OCI-LY7 (cell line): ENCODE data around the gene NID2. TPM values are rescaled to one million over a fixed set of nuclear protein-coding genes. Genes with fewer than 3 reads are reported as not detected.
A peak's percentile ranks its signal among the peaks of the same experiment; 100 is the strongest.

ENCODE experiments used
- Bru-seq: library from RNA; stranded (reverse); fragments of 400-500 nt; gene quantifications from one replicate; lab custom pipeline; 2021; lab: Mats Ljungman, UMichigan
- BruChase-seq, 2 experiments: library from RNA; stranded (reverse); fragments of 400-500 nt; gene quantifications; one replicate each; lab custom pipeline; 2021; lab: Mats Ljungman, UMichigan
- BruUV-seq: library from RNA; stranded (reverse); fragments of 400-500 nt; replicated peaks from 2 replicates; lab custom pipeline; 2021; lab: Mats Ljungman, UMichigan
- CTCF ChIA-PET: fragments of 300-600 bp; sonication (Branson Sonifier 250); formaldehyde crosslinking; loops from one replicate; lab custom pipeline; 2022; ENCODE audit warnings: antibody characterized with exemption; ENCODE audit not compliant: unreplicated experiment; lab: Charles Lee
- POLR2A ChIA-PET: fragments of 300-600 bp; sonication (Branson Sonifier 250); formaldehyde crosslinking; loops from one replicate; lab custom pipeline; 2022; ENCODE audit warnings: antibody characterized with exemption; lab: Charles Lee
- DNase-seq: peaks from one replicate; pipeline ENCODE4 v3.0.0-alpha.2; 2015; ENCODE audit warnings: low spot score
- H2AFZ ChIP-seq: fragments of 200-600 bp; sonication (generic), shearing (Covaris generic); 2 replicates; pipeline ENCODE4 v1.6.1; 2014; ENCODE audit warnings: mild to moderate bottlenecking, antibody characterized with exemption, low read length, moderate library complexity
- H3K27ac ChIP-seq: fragments of 200-600 bp; sonication (generic); 2 replicates; pipeline ENCODE4 v1.5.1; 2014; ENCODE audit warnings: mixed run types, low read depth, mild to moderate bottlenecking, moderate library complexity, low read length, inconsistent platforms; ENCODE audit not compliant: poor library complexity, severe bottlenecking
- H3K36me3 ChIP-seq: fragments of 200-600 bp; sonication (generic); 2 replicates; pipeline ENCODE4 v1.6.1; 2014; ENCODE audit warnings: mild to moderate bottlenecking, antibody characterized with exemption, low read length, moderate library complexity, mixed read lengths; ENCODE audit not compliant: insufficient read depth
- H3K4me1 ChIP-seq: fragments of 200-600 bp; sonication (generic); 2 replicates; pipeline ENCODE4 v1.5.1; 2014; ENCODE audit warnings: mild to moderate bottlenecking, low read length; ENCODE audit not compliant: insufficient read depth, poor library complexity, severe bottlenecking
- H3K4me2 ChIP-seq: fragments of 200-600 bp; sonication (generic); 2 replicates; pipeline ENCODE4 v1.6.1; 2014; ENCODE audit warnings: mild to moderate bottlenecking, low read length
- H3K4me3 ChIP-seq: fragments of 200-600 bp; sonication (generic); 2 replicates; pipeline ENCODE4 v1.5.1; 2014; ENCODE audit warnings: mild to moderate bottlenecking, low read depth, low read length; ENCODE audit not compliant: poor library complexity, severe bottlenecking
- H3K79me2 ChIP-seq: fragments of 200-600 bp; sonication (generic); 2 replicates; pipeline ENCODE4 v1.6.1; 2016; ENCODE audit warnings: low read depth, mild to moderate bottlenecking, low read length, moderate library complexity, mixed read lengths; ENCODE audit not compliant: insufficient read depth
- H3K9me2 ChIP-seq: fragments of 200-600 bp; sonication (generic); 2 replicates; pipeline ENCODE4 v1.6.1; 2016; ENCODE audit warnings: mild to moderate bottlenecking, low read length, mixed read lengths; ENCODE audit not compliant: insufficient read depth
- H3K9me3 ChIP-seq: fragments of 200-600 bp; sonication (generic); 2 replicates; pipeline ENCODE4 v1.6.1; 2014; ENCODE audit warnings: mild to moderate bottlenecking, mixed run types, low read length, mixed read lengths
- H4K20me1 ChIP-seq: fragments of 200-600 bp; sonication (generic); 2 replicates; pipeline ENCODE4 v1.6.1; 2014; ENCODE audit warnings: mild to moderate bottlenecking, antibody characterized with exemption, low read length, moderate library complexity, mixed read lengths; ENCODE audit not compliant: insufficient read depth
- EZH2phosphoT487 ChIP-seq: fragments of 200-600 bp; sonication (generic); IDR thresholded peaks from 2 replicates; pipeline ENCODE4 v1.6.1; 2018; ENCODE audit warnings: low read depth, borderline replicate concordance, mild to moderate bottlenecking, mixed run types, antibody characterized with exemption, low read length, moderate library complexity, mixed read lengths
- intact Hi-C: fragments of 100-400 bp; cut with micrococcal nuclease; formaldehyde crosslinking; loops from one replicate; pipeline ENCODE4 v1.10.0; 2022; ENCODE audit not compliant: unreplicated experiment
- long read RNA-seq: library from polyadenylated mRNA; stranded (forward); transcript quantifications from one replicate; pipeline ENCODE4 v2.0.0, GENCODE V29; 2022
- total RNA-seq, 2 experiments: library from RNA; depleted of rRNA in 1 of 2; stranded (reverse); fragments of >200 nt in 1 of 2; shearing (Covaris generic) in 1 of 2; gene quantifications; 2 replicates each; pipeline ENCODE4 v1.2.3, GENCODE V29; 2014 to 2022
- TF ChIP-seq, protein P1 (sequence below): fragments of 200-600 bp; sonication (generic); conservative IDR thresholded peaks from 2 replicates; pipeline ENCODE4 v1.5.1; 2014; ENCODE audit warnings: mild to moderate bottlenecking, antibody characterized with exemption, low read length, moderate library complexity, mixed read lengths

NID2 gene
- total RNA-seq (2014; rRNA removed; shearing (Covaris generic)) (not detected in 2 replicates), total RNA-seq (2022) (not detected in 2 replicates), Bru-seq, nascent RNA (percentile 6 among the genes with signal in this experiment), BruChase-seq, experiment 1, labeled RNA remaining after a 6-hour chase (percentile 7 among the genes with signal in this experiment), BruChase-seq, experiment 2, labeled RNA remaining after a 2-hour chase (percentile 9 among the genes with signal in this experiment)
- long read RNA-seq, result 0 reads

DNA sequence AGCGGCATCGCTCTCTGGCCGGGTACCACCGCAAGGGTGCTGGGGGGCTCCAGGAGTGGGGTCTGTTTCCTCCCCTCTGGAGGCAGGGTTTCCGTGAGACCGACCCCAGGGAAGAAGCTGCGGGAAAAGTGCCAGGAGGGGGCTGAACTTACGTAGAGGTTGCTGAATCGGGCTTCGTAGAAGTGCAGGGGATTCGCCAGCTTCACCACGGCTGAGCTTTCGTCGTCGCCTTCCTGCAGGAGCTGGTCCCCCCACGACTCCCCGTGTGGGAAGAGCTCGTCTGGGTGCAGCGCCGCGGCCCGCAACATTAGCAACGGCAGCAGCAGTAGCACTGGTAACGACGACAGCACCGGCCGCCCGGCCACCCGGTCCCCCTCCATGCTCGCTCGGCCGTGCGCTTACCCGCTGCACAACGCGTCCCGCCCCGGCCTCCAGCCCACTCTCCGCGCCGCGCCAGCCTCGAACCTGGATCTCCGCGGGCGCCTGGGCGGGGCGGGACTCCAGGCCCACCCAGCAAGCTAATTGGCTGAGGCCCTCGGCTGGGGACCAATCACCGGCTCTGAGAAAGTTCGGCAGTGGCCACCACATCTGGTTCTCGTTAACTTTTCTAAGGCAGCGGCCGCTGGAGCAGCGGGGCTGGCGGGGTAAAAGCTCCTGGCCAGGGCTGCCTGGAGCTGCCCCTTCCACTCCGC is at the start of gene NID2:
NID2 (minus strand) TSS at position 445 of the 692 bp plus-strand sequence; CDS start at position 380, 65 bp downstream.
- intact Hi-C loops, result no loop called here

DNA sequence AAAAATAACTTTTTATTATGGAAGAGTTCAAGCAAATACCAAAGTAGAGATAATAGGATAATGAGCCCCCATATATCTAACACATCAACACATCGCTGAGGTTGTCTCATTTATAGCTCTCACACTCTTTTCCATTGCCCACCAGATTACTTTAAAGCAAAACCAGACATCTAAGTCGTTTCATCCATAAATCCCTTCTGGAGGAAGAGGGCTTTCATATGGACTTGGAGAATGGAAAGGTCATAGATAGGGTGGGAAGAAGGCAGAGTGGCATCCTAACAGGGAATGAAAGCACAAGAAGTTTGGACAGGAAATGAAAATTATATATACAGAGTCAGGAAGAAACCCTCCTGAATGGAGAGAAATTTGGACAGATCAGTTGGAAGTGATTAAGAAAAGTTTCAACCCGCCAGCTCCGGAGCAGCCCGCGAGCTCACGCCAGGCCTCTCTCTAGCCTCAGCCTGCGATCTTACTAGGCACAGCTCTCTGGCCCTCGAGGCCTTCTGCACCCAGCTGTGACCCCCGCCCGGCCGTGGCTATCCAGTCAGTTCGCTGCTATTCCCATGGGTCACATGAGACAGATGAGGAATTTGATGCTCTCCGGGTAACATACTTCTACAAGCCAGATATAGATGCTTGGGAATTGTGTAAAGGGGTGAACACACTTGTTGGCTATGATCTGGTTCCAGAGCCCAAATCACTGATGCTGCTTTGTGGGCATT is 48.4 kb upstream of the NID2 start:
- Histone ChIP-seq H3K79me2 (no peaks in the 10 kb centered on the region), H3K36me3 (no peaks in the 10 kb centered on the region), H3K9me2 (no peaks in the 10 kb centered on the region), H3K4me3 (no peak overlapping the region), H3K27ac (no peak overlapping the region), H3K4me1 (no peaks in the 10 kb centered on the region), H3K9me3 (no peaks in the 10 kb centered on the region), H3K4me2 (no peak overlapping the region), H2AFZ (no peak overlapping the region), H4K20me1 (no peaks in the 10 kb centered on the region)
- intact Hi-C loops, result no loop called here
- no peak for TF ChIP-seq EZH2phosphoT487
- TF ChIP-seq, protein P1, sequence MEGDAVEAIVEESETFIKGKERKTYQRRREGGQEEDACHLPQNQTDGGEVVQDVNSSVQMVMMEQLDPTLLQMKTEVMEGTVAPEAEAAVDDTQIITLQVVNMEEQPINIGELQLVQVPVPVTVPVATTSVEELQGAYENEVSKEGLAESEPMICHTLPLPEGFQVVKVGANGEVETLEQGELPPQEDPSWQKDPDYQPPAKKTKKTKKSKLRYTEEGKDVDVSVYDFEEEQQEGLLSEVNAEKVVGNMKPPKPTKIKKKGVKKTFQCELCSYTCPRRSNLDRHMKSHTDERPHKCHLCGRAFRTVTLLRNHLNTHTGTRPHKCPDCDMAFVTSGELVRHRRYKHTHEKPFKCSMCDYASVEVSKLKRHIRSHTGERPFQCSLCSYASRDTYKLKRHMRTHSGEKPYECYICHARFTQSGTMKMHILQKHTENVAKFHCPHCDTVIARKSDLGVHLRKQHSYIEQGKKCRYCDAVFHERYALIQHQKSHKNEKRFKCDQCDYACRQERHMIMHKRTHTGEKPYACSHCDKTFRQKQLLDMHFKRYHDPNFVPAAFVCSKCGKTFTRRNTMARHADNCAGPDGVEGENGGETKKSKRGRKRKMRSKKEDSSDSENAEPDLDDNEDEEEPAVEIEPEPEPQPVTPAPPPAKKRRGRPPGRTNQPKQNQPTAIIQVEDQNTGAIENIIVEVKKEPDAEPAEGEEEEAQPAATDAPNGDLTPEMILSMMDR, result no peak
- POLR2A ChIA-PET, result no interaction called here
- BruUV-seq, result no TSS peak
- no peak for DNase-seq
- CTCF ChIA-PET, result no interaction called here

More for the DNA sequence above, at the start of gene NID2:
- H4K20me1 ChIP-seq, result no peaks in the 10 kb centered on the region
- no peak within 1 kb of the TSS for H3K4me2 ChIP-seq
- no peaks in the 10 kb centered on the region for H3K9me3 ChIP-seq
- no peaks in the 10 kb centered on the region for H3K36me3 ChIP-seq
- no peaks in the 10 kb centered on the region for H3K4me1 ChIP-seq
- no peaks in the 10 kb centered on the region for H3K9me2 ChIP-seq
- CTCF ChIA-PET, result no interaction called here
- no peak within 1 kb of the TSS for H3K4me3 ChIP-seq
- no peak within 1 kb of the TSS for H3K27ac ChIP-seq
- no peak within 1 kb of the TSS for H2AFZ ChIP-seq
- no peak for TF ChIP-seq EZH2phosphoT487
- TF ChIP-seq, protein P1, result no peak
- H3K79me2 ChIP-seq, result no peaks in the 10 kb centered on the region
- POLR2A ChIA-PET, result no interaction called here
- DNase-seq, result no peak
- no TSS peak for BruUV-seq
